ENCODE data around the gene SLC1A3. TPM values are rescaled to one million over a fixed set of nuclear protein-coding genes. Genes with fewer than 3 reads are reported as not detected.

Gene SLC1A3
- total RNA-seq, 1 donor = 1.3 TPM

DNA sequence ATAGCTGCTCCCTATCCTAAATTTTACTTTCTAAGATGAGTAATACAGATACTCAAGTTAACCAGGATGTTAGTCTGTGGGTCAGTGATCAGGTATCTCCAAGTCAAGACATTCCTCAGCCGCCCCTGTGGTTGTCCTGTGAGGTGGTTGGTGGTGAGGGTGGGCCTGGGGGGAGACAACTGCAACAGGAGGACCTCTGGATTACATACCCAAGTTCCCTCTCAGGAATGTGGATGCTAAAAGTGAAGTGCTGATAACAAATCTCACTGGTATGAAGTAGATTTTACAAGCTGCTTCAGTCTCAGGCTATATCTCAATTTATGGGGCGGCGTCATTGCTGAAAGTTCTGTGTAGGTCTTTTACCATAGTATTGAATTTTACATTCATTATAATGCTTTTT, 38.3 kb downstream of the SLC1A3 start:
- no peak for TF ChIP-seq CTCF (IDR thresholded peaks at IDR 0.05; ENCODE audit: insufficient read depth, low read depth, low read length)
- peak; percentile 85 for DNase-seq (ENCODE audit: low read depth)
- H3K4me3 ChIP-seq (ENCODE audit: low read depth, low read length) = no peak overlapping the region

- DNase-seq (ENCODE audit: low read depth) = peak; percentile 61
- TF ChIP-seq CTCF (IDR thresholded peaks at IDR 0.05; ENCODE audit: insufficient read depth, low read depth, low read length) = no peak
- H3K4me3 ChIP-seq (ENCODE audit: low read depth, low read length) = no peak overlapping the region
Measured at GRCh38 chr5:36646100-36646499, 39.7 kb downstream of the SLC1A3 start.

DNA sequence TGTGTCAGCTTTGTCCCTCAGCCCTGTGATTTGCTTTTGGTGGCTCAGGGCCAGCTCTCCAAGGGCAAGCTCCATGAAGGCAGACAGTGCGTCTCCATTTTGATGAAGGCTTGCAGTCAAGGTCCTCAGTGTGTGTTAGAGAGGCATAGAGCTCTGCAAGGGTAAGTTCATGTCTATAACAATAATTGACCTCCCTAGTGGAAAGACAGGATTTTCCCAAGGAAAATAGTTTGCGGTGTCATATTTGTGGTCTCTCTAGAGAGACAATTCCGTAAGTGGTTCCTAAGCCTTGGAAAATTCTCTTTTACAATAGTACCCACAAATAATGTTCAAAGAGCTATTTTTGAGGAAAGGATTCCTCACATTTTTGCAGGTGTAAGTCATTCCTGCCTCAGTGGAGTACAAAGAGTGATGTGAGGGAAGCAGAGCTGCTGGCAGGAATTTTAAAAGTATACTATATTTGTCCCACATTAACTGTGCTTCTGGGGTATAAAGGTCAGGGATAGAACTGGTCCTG, 40.2 kb downstream of the SLC1A3 start:
- no peak for TF ChIP-seq CTCF (IDR thresholded peaks at IDR 0.05; ENCODE audit: insufficient read depth, low read depth, low read length)
- no peak for DNase-seq (ENCODE audit: low read depth)
- H3K4me3 ChIP-seq (ENCODE audit: low read depth, low read length) = no peak overlapping the region

GRCh38 chr5:36647046-36647445, 40.6 kb downstream of the SLC1A3 start:
- no peak overlapping the region for H3K4me3 ChIP-seq (ENCODE audit: low read depth, low read length)
- no peak for DNase-seq (ENCODE audit: low read depth)
- TF ChIP-seq CTCF (IDR thresholded peaks at IDR 0.05; ENCODE audit: insufficient read depth, low read depth, low read length) = no peak

DNA sequence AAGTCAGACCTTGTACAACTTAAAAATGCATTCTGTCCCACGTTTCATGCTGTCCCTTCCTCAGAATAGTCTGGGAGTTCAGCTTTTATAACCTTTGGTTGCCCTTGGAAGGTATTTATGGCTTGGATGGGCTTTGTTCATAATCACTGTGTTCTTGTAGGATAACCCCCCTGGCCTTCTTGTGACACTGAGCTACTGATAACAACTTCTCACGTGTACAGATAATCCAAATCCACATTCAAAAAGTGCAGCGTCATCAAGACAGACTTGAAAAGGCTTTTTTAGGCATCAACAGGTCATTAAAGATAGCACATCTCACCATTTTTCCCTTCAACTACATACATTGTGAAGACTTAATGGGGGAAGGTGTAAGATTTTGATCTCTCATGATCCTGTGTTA, 42.0 kb downstream of the SLC1A3 start:
- H3K4me3 ChIP-seq (ENCODE audit: low read depth, low read length) = no peak overlapping the region

DNA sequence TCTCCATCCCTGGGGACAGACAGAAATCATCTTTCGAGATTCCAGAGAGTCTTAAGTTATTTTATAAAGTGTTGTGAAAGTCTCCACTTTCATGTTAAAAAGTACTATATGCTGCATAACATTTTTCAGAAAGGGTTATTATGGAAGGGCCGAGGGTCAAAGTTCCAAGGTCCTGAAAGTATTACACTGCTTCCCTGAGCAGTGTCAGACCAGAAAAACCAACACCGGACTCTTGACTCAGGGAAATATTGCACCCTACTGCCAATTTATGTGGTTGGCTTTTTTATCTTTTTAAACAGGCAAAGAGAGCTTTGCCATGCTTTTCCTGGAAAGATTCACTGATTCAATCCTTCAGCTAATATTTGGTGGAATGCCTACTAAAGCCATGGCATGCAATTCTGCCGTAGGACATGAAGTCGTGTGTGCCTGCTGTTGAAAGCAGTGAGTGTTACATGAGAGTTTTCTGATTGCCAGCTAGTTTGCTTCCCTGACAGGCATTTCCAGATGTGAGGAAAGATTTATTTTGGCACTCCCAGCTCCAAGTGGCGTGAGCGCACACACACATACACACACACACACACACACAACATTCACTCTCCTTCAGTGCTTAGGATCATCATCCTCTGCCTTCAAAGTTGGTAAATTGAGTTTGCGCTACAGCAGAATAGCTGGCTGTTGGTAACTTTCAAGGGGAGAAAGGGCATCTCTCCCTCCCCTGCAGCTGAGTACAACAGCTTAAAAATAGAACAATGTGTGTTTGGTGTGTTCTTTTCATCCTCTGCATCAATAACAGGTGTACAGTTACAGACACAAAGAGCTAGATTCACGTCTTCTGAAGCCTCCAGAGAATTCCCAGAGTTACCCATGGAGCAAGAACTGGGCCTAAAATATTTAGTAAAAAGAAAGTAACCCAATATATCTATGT, 45.6 kb downstream of the SLC1A3 start:
- no peak for DNase-seq (ENCODE audit: low read depth)
- no peak for TF ChIP-seq CTCF (IDR thresholded peaks at IDR 0.05; ENCODE audit: insufficient read depth, low read depth, low read length)

More for the DNA sequence above, 42.0 kb downstream of the SLC1A3 start:
- DNase-seq (ENCODE audit: low read depth) = no peak
- no peak for TF ChIP-seq CTCF (IDR thresholded peaks at IDR 0.05; ENCODE audit: insufficient read depth, low read depth, low read length)

More for the DNA sequence above, 45.6 kb downstream of the SLC1A3 start:
- no peak overlapping the region for H3K4me3 ChIP-seq (ENCODE audit: low read depth, low read length)

Measured in fibroblast of villous mesenchyme (primary cell).